K562 (cell line): ENCODE results near the gene STUB1. TPM values are rescaled to one million over a fixed set of nuclear protein-coding genes. Genes with fewer than 3 reads are reported as not detected.
A peak's percentile ranks its signal among the peaks of the same experiment; 100 is the strongest.

Experiments used
- HDAC8 ChIP-seq: fragments of 450-650 bp; IDR thresholded peaks from 2 replicates; pipeline ENCODE4 v1.6.1; 2016; ENCODE audit warnings: mild to moderate bottlenecking, missing genetic modification characterization, moderate library complexity, missing compliant biosample characterization
- JUN ChIP-seq, 2 experiments: sonication (generic) in 1 of 2; formaldehyde crosslinking in 1 of 2; IDR thresholded peaks; 2 replicates each; pipeline versions ENCODE4 v1.6.1 to v1.8.0; 2012 to 2022; ENCODE audit warnings: borderline replicate concordance in 2 of 2, mild to moderate bottlenecking in 2 of 2, improper control_type of control experiment in 1 of 2, low read depth in 1 of 2, low read length in 1 of 2, missing genetic modification reagents in 1 of 2
- MAFF ChIP-seq: IDR thresholded peaks from 2 replicates; pipeline ENCODE4 v1.6.1; 2012; ENCODE audit warnings: low read length, improper control_type of control experiment
- MEF2A ChIP-seq: IDR thresholded peaks from 2 replicates; pipeline ENCODE4 v1.6.1; 2011; ENCODE audit warnings: low read depth, mild to moderate bottlenecking, low read length, moderate library complexity; ENCODE audit not compliant: control insufficient read depth
- NR2F6 ChIP-seq: fragments of 450-650 bp; formaldehyde crosslinking; IDR thresholded peaks from 2 replicates; pipeline ENCODE4 v1.4.0; 2020; ENCODE audit warnings: mild to moderate bottlenecking
- PHB ChIP-seq: fragments of 250-450 bp; sonication (Bioruptor Pico); IDR thresholded peaks from 2 replicates; pipeline ENCODE4 v1.5.0; 2021
- PTTG1 ChIP-seq: fragments of 450-650 bp; IDR thresholded peaks from 2 replicates; pipeline ENCODE4 v1.6.1; 2016; ENCODE audit warnings: low read depth, mild to moderate bottlenecking, missing genetic modification characterization, missing compliant biosample characterization
- RBM15 ChIP-seq: fragments of 200-400 bp; formaldehyde crosslinking; IDR thresholded peaks from 2 replicates; pipeline ENCODE4 v1.6.1; 2018; ENCODE audit warnings: mild to moderate bottlenecking, low read length, moderate library complexity; ENCODE audit not compliant: insufficient read depth
- RREB1 ChIP-seq: fragments of 250-450 bp; sonication (Bioruptor Pico); IDR thresholded peaks from 2 replicates; pipeline ENCODE4 v1.4.0; 2020
- THRAP3 ChIP-seq: fragments of 450-650 bp; IDR thresholded peaks from 2 replicates; pipeline ENCODE4 v1.6.1; 2016; ENCODE audit warnings: mild to moderate bottlenecking, inconsistent platforms, borderline replicate concordance
- ZBED1 ChIP-seq: IDR thresholded peaks from 2 replicates; pipeline ENCODE4 v1.6.1; 2014
- ZNF699 ChIP-seq: fragments of 250-450 bp; sonication (Bioruptor Pico); IDR thresholded peaks from 2 replicates; pipeline ENCODE4 v1.8.0; 2021; ENCODE audit warnings: mild to moderate bottlenecking, moderate library complexity; ENCODE audit not compliant: insufficient replicate concordance
- polyA plus RNA-seq, 8 experiments: library from polyadenylated mRNA; depleted of rRNA in 4 of 8; stranded (reverse) in 5 of 8; unstranded in 3 of 8; fragments of >200 nt; fragmentation: Nextera tagmentation in 2 of 8; fragmentation: Illumina TruSeq in 1 of 8; extraction: Ambion mirVana in 2 of 8; extraction: Trizol in 1 of 8; gene quantifications; 2 replicates each; pipeline versions ENCODE4 v1.2.1 to v1.2.3, GENCODE V29; 2011 to 2014; ENCODE audit warnings: inconsistent platforms in 1 of 8, missing spikeins in 1 of 8
- total RNA-seq, 7 experiments: library from RNA; depleted of rRNA in 6 of 7; stranded (reverse); fragments of >200 nt in 6 of 7; fragmentation: Illumina TruSeq in 2 of 7; extraction: Trizol in 2 of 7; gene quantifications; 2 replicates each; pipeline versions ENCODE4 v1.2.1 to v1.2.3, GENCODE V29; 2011 to 2021; ENCODE audit warnings: low replicate concordance in 1 of 7
- TF ChIP-seq, protein P1 (sequence below): fragments of 450-650 bp; formaldehyde crosslinking; conservative IDR thresholded peaks from 2 replicates; pipeline ENCODE4 v1.4.0; 2022; ENCODE audit warnings: mild to moderate bottlenecking, missing genetic modification characterization
- TF ChIP-seq, protein P2 (sequence below): fragments of 450-650 bp; IDR thresholded peaks from 2 replicates; pipeline ENCODE4 v1.6.1; 2016; ENCODE audit warnings: low read depth, mild to moderate bottlenecking, moderate library complexity
- TF ChIP-seq, protein P3 (sequence below): sonication (generic); formaldehyde crosslinking; IDR thresholded peaks from 2 replicates; pipeline ENCODE4 v1.8.0; 2022; ENCODE audit warnings: mild to moderate bottlenecking, missing genetic modification reagents

STUB1 gene
- total and polyA plus RNA-seq, 9 of the 15 experiments (the other 6 are each of a cell fraction or from before 2014, with no cell fraction given), result 10.6 to 251 (median 152) TPM

DNA sequence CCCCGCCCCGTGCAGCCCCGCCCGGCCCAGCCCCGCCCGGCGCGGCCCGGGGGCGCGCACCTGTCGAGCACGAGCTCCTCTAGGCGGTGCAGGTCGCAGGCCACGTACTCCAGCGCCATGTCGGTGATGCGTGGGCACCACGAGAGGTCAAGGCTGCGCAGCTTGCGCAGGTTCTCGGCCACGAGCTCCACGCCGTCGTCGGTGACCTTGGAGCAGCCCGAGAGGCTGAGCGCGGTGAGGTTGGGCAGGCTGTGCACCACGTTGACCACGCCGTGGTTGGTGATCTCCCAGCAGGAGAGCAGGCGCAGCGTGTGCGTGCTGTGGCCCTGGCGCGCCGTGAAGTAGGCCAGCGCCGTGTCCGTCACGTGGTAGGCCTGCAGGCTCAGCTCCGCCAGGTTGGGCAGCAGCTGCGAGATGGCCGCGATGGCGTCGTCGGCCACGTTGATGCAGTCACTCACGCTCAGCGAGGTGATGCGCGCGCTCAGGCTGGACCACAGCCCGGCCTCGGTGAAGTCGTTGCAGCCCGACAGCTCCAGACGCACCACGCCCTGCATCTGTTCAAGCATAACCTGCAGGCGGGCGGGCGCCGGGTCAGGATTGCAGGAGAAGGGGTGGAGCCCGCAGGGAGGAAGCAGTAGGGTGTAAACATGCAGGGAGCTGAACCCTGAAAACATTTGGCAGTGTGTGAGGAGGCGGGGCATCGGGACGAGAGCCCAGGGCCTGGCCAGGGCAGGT, 15.3 kb downstream of the STUB1 start (continued):
- TF ChIP-seq RREB1 (CRISPR knock-in tag) (no peak), ZNF699 (CRISPR knock-in tag) (no peak), PHB (CRISPR knock-in tag) (no peak), MEF2A (no peak), MAFF (no peak), THRAP3 (no peak), JUN (IDR thresholded peaks at IDR 0.05; ENCODE audit: borderline replicate concordance, low read depth, low read length) (no peak), JUN (CRISPR knock-in tag; IDR thresholded peaks at IDR 0.05; ENCODE audit: borderline replicate concordance) (peak; percentile 92), HDAC8 (tag) (no peak), ZBED1 (no peak), RBM15 (no peak), NR2F6 (CRISPR knock-in tag) (no peak), PTTG1 (tag) (no peak)
- TF ChIP-seq, protein P1, sequence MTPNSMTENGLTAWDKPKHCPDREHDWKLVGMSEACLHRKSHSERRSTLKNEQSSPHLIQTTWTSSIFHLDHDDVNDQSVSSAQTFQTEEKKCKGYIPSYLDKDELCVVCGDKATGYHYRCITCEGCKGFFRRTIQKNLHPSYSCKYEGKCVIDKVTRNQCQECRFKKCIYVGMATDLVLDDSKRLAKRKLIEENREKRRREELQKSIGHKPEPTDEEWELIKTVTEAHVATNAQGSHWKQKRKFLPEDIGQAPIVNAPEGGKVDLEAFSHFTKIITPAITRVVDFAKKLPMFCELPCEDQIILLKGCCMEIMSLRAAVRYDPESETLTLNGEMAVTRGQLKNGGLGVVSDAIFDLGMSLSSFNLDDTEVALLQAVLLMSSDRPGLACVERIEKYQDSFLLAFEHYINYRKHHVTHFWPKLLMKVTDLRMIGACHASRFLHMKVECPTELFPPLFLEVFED, result no peak
- TF ChIP-seq, protein P2, sequence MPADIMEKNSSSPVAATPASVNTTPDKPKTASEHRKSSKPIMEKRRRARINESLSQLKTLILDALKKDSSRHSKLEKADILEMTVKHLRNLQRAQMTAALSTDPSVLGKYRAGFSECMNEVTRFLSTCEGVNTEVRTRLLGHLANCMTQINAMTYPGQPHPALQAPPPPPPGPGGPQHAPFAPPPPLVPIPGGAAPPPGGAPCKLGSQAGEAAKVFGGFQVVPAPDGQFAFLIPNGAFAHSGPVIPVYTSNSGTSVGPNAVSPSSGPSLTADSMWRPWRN, result no peak
- TF ChIP-seq, protein P3, sequence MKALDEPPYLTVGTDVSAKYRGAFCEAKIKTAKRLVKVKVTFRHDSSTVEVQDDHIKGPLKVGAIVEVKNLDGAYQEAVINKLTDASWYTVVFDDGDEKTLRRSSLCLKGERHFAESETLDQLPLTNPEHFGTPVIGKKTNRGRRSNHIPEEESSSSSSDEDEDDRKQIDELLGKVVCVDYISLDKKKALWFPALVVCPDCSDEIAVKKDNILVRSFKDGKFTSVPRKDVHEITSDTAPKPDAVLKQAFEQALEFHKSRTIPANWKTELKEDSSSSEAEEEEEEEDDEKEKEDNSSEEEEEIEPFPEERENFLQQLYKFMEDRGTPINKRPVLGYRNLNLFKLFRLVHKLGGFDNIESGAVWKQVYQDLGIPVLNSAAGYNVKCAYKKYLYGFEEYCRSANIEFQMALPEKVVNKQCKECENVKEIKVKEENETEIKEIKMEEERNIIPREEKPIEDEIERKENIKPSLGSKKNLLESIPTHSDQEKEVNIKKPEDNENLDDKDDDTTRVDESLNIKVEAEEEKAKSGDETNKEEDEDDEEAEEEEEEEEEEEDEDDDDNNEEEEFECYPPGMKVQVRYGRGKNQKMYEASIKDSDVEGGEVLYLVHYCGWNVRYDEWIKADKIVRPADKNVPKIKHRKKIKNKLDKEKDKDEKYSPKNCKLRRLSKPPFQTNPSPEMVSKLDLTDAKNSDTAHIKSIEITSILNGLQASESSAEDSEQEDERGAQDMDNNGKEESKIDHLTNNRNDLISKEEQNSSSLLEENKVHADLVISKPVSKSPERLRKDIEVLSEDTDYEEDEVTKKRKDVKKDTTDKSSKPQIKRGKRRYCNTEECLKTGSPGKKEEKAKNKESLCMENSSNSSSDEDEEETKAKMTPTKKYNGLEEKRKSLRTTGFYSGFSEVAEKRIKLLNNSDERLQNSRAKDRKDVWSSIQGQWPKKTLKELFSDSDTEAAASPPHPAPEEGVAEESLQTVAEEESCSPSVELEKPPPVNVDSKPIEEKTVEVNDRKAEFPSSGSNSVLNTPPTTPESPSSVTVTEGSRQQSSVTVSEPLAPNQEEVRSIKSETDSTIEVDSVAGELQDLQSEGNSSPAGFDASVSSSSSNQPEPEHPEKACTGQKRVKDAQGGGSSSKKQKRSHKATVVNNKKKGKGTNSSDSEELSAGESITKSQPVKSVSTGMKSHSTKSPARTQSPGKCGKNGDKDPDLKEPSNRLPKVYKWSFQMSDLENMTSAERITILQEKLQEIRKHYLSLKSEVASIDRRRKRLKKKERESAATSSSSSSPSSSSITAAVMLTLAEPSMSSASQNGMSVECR (CRISPR knock-in tag), result peak; percentile 86; the same call in 1 of the 2 replicates
